Astrocyte (in vitro differentiated cells and primary cell): ENCODE measurements around the gene ACAT2. TPM values are rescaled to one million over a fixed set of nuclear protein-coding genes. Genes with fewer than 3 reads are reported as not detected.

ENCODE experiments used
- DNase-seq: peaks from one replicate; pipeline ENCODE4 v3.0.0-alpha.2; 2010; ENCODE audit warnings: low read depth
- FAIRE-seq: peaks from 2 replicates; lab custom pipeline; 2011; peaks lifted over from hg19 to GRCh38; lab: Jason Lieb, UNC
- H2AFZ ChIP-seq: 2 replicates; pipeline ENCODE4 v1.6.0; 2012; ENCODE audit warnings: low read depth, low read length, inconsistent platforms
- H3K27ac ChIP-seq: 2 replicates; pipeline ENCODE4 v1.5.1; 2011; ENCODE audit warnings: low read depth, low read length, inconsistent platforms
- H3K27me3 ChIP-seq: 2 replicates; pipeline ENCODE4 v1.6.0; 2011; ENCODE audit warnings: low read length, inconsistent platforms; ENCODE audit not compliant: insufficient read depth
- H3K36me3 ChIP-seq: 2 replicates; pipeline ENCODE4 v1.5.1; 2011; ENCODE audit warnings: low read length, inconsistent platforms; ENCODE audit not compliant: insufficient read depth
- H3K4me1 ChIP-seq: 2 replicates; pipeline ENCODE4 v1.5.1; 2011; ENCODE audit warnings: low read length, inconsistent platforms; ENCODE audit not compliant: insufficient read depth
- H3K4me2 ChIP-seq: 2 replicates; pipeline ENCODE4 v1.6.0; 2012; ENCODE audit warnings: low read length, inconsistent platforms
- H3K4me3 ChIP-seq: 2 replicates; pipeline ENCODE4 v1.5.1; 2011; ENCODE audit warnings: low read depth, mild to moderate bottlenecking, low read length, inconsistent platforms; ENCODE audit not compliant: insufficient read depth
- H3K79me2 ChIP-seq: 2 replicates; pipeline ENCODE4 v1.6.0; 2012; ENCODE audit warnings: mild to moderate bottlenecking, low read length, inconsistent platforms; ENCODE audit not compliant: insufficient read depth
- H3K9ac ChIP-seq: 2 replicates; pipeline ENCODE4 v1.6.0; 2012; ENCODE audit warnings: mild to moderate bottlenecking, low read length, inconsistent platforms
- H3K9me3 ChIP-seq: 2 replicates; pipeline ENCODE4 v1.5.1; 2012; ENCODE audit warnings: low read depth, mild to moderate bottlenecking, low read length, inconsistent platforms; ENCODE audit not compliant: insufficient read depth
- H4K20me1 ChIP-seq: 2 replicates; pipeline ENCODE4 v1.6.0; 2012; ENCODE audit warnings: low read length, inconsistent platforms; ENCODE audit not compliant: insufficient read depth
- H3K27ac Mint-ChIP-seq: one replicate; pipeline ENCODE4 v1.8.0; 2021; ENCODE audit warnings: mild to moderate bottlenecking, mixed read lengths; ENCODE audit not compliant: unreplicated experiment
- H3K27me3 Mint-ChIP-seq: one replicate; pipeline ENCODE4 v1.8.0; 2021; ENCODE audit warnings: low read depth, mixed read lengths; ENCODE audit not compliant: unreplicated experiment
- H3K36me3 Mint-ChIP-seq: one replicate; pipeline ENCODE4 v1.8.0; 2021; ENCODE audit warnings: low read depth, mixed read lengths; ENCODE audit not compliant: unreplicated experiment
- H3K4me1 Mint-ChIP-seq: one replicate; pipeline ENCODE4 v1.8.0; 2021; ENCODE audit warnings: low read depth, mixed read lengths; ENCODE audit not compliant: unreplicated experiment
- H3K4me3 Mint-ChIP-seq: one replicate; pipeline ENCODE4 v1.8.0; 2021; ENCODE audit warnings: mild to moderate bottlenecking, moderate library complexity, mixed read lengths; ENCODE audit not compliant: unreplicated experiment
- H3K9me3 Mint-ChIP-seq: one replicate; pipeline ENCODE4 v1.8.0; 2021; ENCODE audit warnings: mild to moderate bottlenecking, mixed read lengths; ENCODE audit not compliant: unreplicated experiment
- EZH2 ChIP-seq: IDR thresholded peaks from 2 replicates; pipeline ENCODE4 v1.6.1; 2012; ENCODE audit warnings: mild to moderate bottlenecking, low read length, inconsistent platforms; ENCODE audit not compliant: insufficient read depth
- total RNA-seq: library from RNA; stranded (reverse); gene quantifications from 2 replicates; pipeline ENCODE4 v1.2.1, GENCODE V29; 2021
- TF ChIP-seq, protein P1 (sequence below): IDR thresholded peaks from 2 replicates; pipeline ENCODE4 v1.5.1; 2011; ENCODE audit warnings: low read depth, mild to moderate bottlenecking, inconsistent platforms, low read length, moderate library complexity; ENCODE audit not compliant: insufficient read depth

Gene ACAT2
- total RNA-seq, 1 donor from 2014 or later: 96.7 TPM

DNA sequence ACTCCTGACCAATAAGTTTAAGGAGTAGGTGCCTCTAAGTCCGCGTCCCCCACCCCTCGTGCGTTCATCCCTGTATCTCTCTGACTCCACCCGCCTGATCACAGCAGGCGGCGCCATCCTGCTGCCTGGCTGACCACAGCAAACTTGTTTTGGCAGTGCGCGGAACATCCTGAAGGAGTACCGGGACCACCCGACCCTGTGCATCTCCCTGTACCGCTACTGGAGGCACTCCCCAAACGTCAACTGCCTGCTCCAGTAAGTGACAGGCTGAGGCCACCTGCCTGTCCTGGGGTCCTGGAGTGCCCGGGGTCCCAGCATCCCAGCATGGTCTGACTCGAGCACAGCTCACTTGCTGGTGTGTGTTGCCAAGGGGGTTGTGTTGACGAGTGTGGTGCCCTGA, 57.3 kb downstream of the ACAT2 start:
- TF ChIP-seq, protein P1, sequence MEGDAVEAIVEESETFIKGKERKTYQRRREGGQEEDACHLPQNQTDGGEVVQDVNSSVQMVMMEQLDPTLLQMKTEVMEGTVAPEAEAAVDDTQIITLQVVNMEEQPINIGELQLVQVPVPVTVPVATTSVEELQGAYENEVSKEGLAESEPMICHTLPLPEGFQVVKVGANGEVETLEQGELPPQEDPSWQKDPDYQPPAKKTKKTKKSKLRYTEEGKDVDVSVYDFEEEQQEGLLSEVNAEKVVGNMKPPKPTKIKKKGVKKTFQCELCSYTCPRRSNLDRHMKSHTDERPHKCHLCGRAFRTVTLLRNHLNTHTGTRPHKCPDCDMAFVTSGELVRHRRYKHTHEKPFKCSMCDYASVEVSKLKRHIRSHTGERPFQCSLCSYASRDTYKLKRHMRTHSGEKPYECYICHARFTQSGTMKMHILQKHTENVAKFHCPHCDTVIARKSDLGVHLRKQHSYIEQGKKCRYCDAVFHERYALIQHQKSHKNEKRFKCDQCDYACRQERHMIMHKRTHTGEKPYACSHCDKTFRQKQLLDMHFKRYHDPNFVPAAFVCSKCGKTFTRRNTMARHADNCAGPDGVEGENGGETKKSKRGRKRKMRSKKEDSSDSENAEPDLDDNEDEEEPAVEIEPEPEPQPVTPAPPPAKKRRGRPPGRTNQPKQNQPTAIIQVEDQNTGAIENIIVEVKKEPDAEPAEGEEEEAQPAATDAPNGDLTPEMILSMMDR: no peak
- no peak for TF ChIP-seq EZH2
- DNase-seq (no peak), FAIRE-seq (no peak)
- no peak overlapping the region for H3K4me2 ChIP-seq
- H3K36me3 ChIP-seq: no peaks in the 10 kb centered on the region
- H3K9ac ChIP-seq: no peak overlapping the region
- peaks cover 41% of the 10 kb centered on the region for H3K27me3 Mint-ChIP-seq
- no peak overlapping the region for H2AFZ ChIP-seq
- no peak overlapping the region for H3K4me3 Mint-ChIP-seq
- no peaks in the 10 kb centered on the region for H4K20me1 ChIP-seq
- no peaks in the 10 kb centered on the region for H3K4me1 ChIP-seq
- H3K79me2 ChIP-seq: no peaks in the 10 kb centered on the region
- H3K9me3 Mint-ChIP-seq: peaks cover 5% of the 10 kb centered on the region
- no peak overlapping the region for H3K27ac Mint-ChIP-seq
- H3K4me3 ChIP-seq: no peak overlapping the region
- H3K36me3 Mint-ChIP-seq: peaks cover 14% of the 10 kb centered on the region
- H3K9me3 ChIP-seq: no peaks in the 10 kb centered on the region
- peaks cover 2% of the 10 kb centered on the region for H3K27me3 ChIP-seq
- H3K4me1 Mint-ChIP-seq: no peaks in the 10 kb centered on the region
- no peak overlapping the region for H3K27ac ChIP-seq

GRCh38 chr6:159819932-159820640, 58.2 kb downstream of the ACAT2 start:
- FAIRE-seq (no peak), DNase-seq (no peak)
- Histone ChIP-seq H3K9ac (no peak overlapping the region), H3K27ac (no peak overlapping the region), H3K4me3 (no peak overlapping the region), H3K4me2 (no peak overlapping the region), H2AFZ (peak overlapping the region; percentile 26), H3K36me3 (no peaks in the 10 kb centered on the region), H3K9me3 (no peaks in the 10 kb centered on the region), H4K20me1 (no peaks in the 10 kb centered on the region), H3K79me2 (no peaks in the 10 kb centered on the region), H3K4me1 (no peaks in the 10 kb centered on the region), H3K27me3 (peaks cover 2% of the 10 kb centered on the region)
- Mint-ChIP-seq H3K4me3 (no peak overlapping the region), H3K27ac (no peak overlapping the region), H3K36me3 (peaks cover 13% of the 10 kb centered on the region), H3K27me3 (peaks cover 39% of the 10 kb centered on the region), H3K9me3 (peaks cover 5% of the 10 kb centered on the region), H3K4me1 (no peaks in the 10 kb centered on the region)
- TF ChIP-seq, protein P1: no peak
- TF ChIP-seq EZH2: no peak

GRCh38 chr6:159821122-159821521, 59.3 kb downstream of the ACAT2 start:
- Histone ChIP-seq H4K20me1 (no peaks in the 10 kb centered on the region), H3K79me2 (no peaks in the 10 kb centered on the region), H3K27me3 (peaks cover 2% of the 10 kb centered on the region), H3K4me2 (no peak overlapping the region), H3K36me3 (no peaks in the 10 kb centered on the region), H3K27ac (no peak overlapping the region), H3K4me3 (no peak overlapping the region), H3K9me3 (no peaks in the 10 kb centered on the region), H3K9ac (no peak overlapping the region), H2AFZ (no peak overlapping the region), H3K4me1 (no peaks in the 10 kb centered on the region)
- H3K4me3 Mint-ChIP-seq: no peak overlapping the region
- DNase-seq (no peak), FAIRE-seq (no peak)
- peaks cover 39% of the 10 kb centered on the region for H3K27me3 Mint-ChIP-seq
- peaks cover 13% of the 10 kb centered on the region for H3K36me3 Mint-ChIP-seq
- no peaks in the 10 kb centered on the region for H3K4me1 Mint-ChIP-seq
- peaks cover 5% of the 10 kb centered on the region for H3K9me3 Mint-ChIP-seq
- TF ChIP-seq, protein P1: no peak
- no peak for TF ChIP-seq EZH2
- no peak overlapping the region for H3K27ac Mint-ChIP-seq
